ENCODE measurements around the gene ZFPM1.
A peak's percentile ranks its signal among the peaks of the same experiment; 100 is the strongest.

Gene ZFPM1

DNA sequence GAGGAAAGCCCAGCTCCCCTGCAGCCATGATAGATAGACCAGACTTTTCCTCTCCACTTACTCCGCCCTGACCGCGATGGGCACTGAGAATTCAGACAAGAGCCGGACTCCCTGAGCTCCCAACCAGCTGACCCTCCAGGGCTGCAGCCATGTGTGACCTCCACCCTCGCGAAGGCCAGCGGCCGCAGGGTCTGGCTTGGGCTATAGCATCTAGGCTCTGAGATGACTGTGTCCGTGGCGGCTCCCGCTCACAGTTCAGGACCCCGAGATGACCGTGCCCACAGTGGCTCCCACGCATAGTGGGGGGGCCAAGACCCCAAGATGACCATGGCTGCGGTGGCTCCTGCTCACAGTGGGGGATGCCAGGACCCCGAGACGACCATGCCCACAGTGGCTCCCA, 18.0 kb downstream of the ZFPM1 start:
- H3K4me3 ChIP-seq (replicated peaks in 1 of 2; ENCODE audit: low read depth in 2 of 2, low read length in 2 of 2), result no peak overlapping the region
- TF ChIP-seq, protein P1, sequence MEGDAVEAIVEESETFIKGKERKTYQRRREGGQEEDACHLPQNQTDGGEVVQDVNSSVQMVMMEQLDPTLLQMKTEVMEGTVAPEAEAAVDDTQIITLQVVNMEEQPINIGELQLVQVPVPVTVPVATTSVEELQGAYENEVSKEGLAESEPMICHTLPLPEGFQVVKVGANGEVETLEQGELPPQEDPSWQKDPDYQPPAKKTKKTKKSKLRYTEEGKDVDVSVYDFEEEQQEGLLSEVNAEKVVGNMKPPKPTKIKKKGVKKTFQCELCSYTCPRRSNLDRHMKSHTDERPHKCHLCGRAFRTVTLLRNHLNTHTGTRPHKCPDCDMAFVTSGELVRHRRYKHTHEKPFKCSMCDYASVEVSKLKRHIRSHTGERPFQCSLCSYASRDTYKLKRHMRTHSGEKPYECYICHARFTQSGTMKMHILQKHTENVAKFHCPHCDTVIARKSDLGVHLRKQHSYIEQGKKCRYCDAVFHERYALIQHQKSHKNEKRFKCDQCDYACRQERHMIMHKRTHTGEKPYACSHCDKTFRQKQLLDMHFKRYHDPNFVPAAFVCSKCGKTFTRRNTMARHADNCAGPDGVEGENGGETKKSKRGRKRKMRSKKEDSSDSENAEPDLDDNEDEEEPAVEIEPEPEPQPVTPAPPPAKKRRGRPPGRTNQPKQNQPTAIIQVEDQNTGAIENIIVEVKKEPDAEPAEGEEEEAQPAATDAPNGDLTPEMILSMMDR (IDR thresholded peaks at IDR 0.05; ENCODE audit: low read depth, low read length), result no peak
- DNase-seq (ENCODE audit: low read depth in 2 of 2), result no peak

GRCh38 chr16:88471575-88471974, 18.5 kb downstream of the ZFPM1 start:
- no peak overlapping the region for H3K4me3 ChIP-seq (replicated peaks in 1 of 2; ENCODE audit: low read depth in 2 of 2, low read length in 2 of 2)
- no peak for DNase-seq (ENCODE audit: low read depth in 2 of 2)
- TF ChIP-seq, protein P1 (IDR thresholded peaks at IDR 0.05; ENCODE audit: low read depth, low read length), result no peak

- TF ChIP-seq, protein P1 (IDR thresholded peaks at IDR 0.05; ENCODE audit: low read depth, low read length), result no peak
- no peak overlapping the region for H3K4me3 ChIP-seq (replicated peaks in 1 of 2; ENCODE audit: low read depth in 2 of 2, low read length in 2 of 2)
- no peak for DNase-seq (ENCODE audit: low read depth in 2 of 2)
These were observed 19.0 kb downstream of the ZFPM1 start for GRCh38 chr16:88472069-88472468.

GRCh38 chr16:88472637-88473205, 19.6 kb downstream of the ZFPM1 start:
- H3K4me3 ChIP-seq (replicated peaks in 1 of 2; ENCODE audit: low read depth in 2 of 2, low read length in 2 of 2), result no peak overlapping the region
- TF ChIP-seq, protein P1 (IDR thresholded peaks at IDR 0.05; ENCODE audit: low read depth, low read length), result no peak
- DNase-seq (ENCODE audit: low read depth in 2 of 2), result peak; percentile 14 to 50

DNA sequence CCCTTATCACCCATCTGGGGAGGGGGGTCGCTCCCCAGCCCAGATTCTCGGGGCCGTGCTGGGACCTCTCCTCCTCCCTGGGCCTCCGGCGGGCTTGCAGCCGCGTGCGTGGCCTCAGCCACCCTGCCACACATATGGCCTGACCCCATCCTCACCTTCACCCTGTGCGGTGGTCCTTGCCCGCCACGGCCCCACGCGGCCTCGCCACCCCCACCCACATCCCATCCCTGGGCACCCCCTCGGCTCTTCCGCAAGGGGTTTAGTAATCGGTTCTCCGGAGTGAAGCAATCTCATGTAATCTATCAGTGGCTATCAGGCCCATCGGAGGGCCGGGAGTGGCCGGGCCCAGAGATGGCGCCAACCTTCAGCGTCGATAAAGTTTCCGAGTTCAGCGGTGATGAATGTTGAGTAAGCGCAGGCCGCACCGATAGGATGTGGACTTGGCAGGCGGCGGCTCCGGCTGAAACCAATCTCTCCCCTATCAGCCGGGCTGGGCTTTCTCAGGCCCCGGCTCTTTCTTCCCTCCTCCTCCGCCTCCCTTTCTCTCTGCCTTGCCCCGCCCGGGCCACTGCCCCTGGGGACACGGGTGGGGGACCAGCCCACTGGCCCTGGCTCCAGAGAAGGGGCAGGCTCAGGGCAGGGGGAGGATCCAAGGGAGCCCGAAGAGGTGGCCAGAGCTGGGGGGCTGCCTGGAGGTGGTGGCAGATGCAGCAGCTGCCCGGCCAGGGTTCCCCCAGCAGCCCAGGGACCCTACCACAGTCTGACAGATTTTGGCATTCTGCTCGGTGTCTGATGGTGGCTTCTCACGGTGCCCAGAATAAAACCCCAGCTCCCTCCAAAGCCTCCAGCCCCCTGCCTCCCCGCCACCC, 20.8 kb downstream of the ZFPM1 start:
- H3K4me3 ChIP-seq (replicated peaks in 1 of 2; ENCODE audit: low read depth in 2 of 2, low read length in 2 of 2), result peak overlapping the region; percentile 11 to 37
- peak; percentile 81 to 89 for DNase-seq (ENCODE audit: low read depth in 2 of 2)
- TF ChIP-seq, protein P1 (IDR thresholded peaks at IDR 0.05; ENCODE audit: low read depth, low read length), result no peak

DNA sequence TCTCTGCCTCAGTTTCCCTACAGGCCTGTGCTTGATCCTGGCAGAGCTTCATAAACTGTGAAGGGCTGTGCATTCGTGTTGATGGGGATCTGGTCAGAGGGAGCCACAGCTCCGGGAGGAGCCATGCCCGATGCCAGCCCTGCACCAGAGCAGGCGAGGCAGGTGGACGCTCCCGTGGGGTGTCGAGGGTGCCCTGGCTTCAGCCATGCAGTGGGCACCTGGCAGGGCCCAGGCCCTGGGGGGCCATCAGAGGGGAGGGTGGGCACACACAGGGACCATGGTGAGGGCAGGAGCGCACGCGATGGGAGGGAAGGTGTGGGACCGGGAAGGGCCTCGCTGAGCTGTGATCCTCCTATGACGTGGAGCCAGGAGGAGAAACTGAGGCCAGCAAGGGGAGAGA, 22.0 kb downstream of the ZFPM1 start:
- TF ChIP-seq, protein P1 (IDR thresholded peaks at IDR 0.05; ENCODE audit: low read depth, low read length), result no peak
- H3K4me3 ChIP-seq (replicated peaks in 1 of 2; ENCODE audit: low read depth in 2 of 2, low read length in 2 of 2), result no peak overlapping the region
- no peak for DNase-seq (ENCODE audit: low read depth in 2 of 2)
